Pulmonary artery endothelial cell (primary cell): Measurements from ENCODE around the gene CHKA. TPM values are rescaled to one million over a fixed set of nuclear protein-coding genes. Genes with fewer than 3 reads are reported as not detected.

ENCODE experiments used
- DNase-seq: peaks from one replicate; pipeline ENCODE4 v3.0.0-alpha.2; 2011; ENCODE audit warnings: low read depth, low spot score
- total RNA-seq: library from RNA; depleted of rRNA; stranded (reverse); fragments of >200 nt; gene quantifications from 2 replicates; pipeline ENCODE4 v1.2.3, GENCODE V29; 2014

Gene CHKA
- total RNA-seq, 1 donor from 2014 or later = 9.8 TPM

DNA sequence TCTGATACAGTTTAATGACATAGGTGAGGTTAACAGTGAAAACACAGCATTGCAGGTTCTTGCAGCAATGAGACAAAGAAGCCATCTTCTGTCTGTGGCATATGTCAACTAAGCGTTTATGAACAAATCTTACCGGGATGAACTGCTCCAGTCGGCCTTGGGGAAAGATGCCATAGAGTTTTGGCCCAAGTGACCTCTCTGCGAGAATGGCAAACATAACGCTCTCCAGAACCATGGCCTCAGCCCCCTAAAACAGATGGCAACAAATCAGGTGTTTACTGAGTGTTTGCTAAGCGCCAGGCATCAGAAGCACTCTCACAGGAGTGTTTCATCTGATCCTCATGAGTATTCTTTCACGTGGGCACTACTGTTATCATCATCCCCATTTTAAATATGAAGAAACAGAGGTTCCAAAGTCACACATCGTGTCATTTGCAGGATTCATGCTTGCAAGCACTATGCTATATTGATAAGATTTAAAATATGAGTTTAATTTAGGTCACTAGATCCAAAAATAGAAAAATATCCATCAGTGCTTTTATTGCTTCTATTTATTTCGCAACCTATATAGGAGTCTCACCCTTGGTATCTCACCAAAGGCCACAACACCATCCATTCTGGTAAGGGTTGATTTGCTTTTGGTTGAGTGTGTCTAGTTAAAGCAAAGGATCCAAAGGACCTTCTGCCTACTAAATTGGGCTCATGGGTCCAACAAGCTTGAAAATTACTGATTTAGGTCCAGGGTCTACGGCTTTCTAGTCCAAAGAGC, 46.4 kb downstream of the CHKA start:
- DNase-seq = no peak

DNA sequence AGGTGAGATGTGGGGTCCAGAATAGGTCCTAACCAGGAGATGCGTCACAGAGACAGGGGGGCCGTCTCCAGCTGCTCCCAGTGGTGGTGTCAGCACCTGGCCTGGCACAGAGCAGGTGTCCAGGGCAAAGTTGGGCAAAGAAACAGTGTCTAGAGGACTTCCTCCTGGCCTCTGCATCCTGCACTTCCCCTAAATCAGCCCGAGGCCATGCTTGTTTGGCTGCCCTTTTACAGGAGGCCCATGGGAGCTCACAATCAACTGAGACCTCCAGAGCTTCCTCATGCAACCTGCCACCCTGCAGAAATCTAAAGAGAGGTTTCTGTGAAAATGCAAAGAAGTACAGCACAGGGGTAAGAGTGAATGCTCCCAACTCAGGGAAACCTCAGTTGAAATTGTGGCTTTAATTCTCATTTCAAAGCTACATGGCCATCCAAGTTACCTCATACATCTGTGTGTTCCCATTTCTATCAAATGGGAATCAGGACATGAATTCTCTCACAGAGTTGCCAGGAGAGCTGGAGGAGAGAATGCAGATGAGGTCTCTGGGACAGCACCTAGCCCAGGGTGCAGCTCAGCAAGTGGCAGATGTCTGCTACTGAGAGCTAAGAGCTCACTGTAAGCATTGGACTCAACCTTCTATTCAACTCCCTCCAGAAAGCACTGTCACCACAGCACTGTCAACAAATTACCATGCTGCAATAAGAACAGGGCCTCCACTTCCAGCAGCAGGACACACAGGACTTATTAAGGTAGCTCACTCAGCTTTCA, 49.7 kb downstream of the CHKA start:
- no peak for DNase-seq

DNA sequence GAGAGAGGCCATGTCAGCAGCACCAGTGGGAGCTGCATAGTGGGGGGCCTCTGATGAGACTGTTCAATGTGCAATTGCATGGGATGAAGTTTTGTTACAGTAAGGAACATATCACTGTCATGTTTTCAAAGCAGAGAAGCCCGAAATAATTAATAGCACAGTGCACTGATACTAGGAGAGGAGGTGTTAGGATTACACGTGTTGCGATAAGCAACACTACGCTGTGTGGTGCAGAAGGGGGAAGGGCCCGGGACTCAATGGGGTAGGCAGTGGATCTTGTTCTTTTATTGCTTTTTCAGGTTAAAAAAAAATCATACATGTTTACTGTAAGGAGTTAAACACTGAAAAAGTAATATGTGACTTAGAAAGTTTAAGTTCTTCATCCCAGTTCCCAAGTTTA, 53.2 kb downstream of the CHKA start:
- DNase-seq = no peak

DNA sequence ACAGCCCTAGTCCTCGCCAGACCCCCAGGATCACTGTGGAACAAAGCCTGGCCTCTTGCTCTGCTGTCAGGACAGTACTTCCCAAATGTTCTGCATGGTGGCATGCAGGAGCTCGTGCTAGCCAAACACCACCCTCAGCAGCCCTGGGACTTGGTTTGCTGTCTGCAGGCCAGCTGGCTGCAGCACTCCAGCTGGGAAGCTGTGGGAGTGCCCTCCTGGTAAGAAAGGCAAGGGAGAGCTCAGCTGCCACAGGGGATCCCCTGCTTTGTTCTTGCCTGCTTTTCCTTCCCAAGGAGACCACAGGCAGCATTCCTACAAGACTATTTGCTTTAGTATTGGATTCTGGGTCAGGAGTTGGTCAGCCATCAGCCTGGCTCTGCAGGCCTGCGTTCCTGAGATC, 54.4 kb downstream of the CHKA start:
- no peak for DNase-seq

DNA sequence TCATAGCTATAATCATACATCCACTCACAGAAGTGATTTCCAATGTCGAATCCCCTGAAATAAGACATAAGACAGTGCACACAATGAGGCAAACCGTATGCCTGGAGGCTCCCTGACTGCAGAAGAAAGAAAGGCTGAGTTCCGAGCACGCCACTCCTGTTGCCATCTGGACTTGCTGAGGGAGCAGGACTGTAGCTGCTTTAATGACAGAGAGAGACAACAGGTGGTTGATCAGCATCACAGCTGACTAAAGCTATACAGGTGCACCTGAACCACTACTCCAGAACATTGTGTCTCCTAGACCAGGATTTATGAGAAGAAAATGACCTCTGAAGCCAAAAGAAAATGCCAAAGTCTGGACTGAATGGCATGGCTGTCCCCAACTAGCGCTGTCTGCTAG, 55.3 kb downstream of the CHKA start:
- DNase-seq = no peak

DNA sequence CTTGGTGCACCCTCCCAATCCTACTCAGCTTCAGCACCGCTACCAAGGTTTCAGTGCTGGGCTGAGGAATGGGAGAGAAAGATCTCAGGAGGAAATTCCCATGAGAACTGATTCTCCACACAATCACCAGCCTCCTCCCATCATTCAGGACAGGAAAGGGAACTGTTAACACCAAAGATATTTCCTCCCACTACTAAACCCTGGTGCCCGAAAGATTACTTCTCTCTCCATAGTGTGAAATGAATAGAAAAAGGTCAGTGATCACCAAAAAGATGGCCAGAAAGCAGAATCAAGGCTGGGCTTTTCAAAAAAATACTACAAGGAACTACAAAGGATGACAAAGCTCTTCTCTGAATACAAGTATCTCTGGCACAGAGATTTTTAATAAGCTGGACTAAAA, 56.3 kb downstream of the CHKA start:
- DNase-seq = no peak

DNA sequence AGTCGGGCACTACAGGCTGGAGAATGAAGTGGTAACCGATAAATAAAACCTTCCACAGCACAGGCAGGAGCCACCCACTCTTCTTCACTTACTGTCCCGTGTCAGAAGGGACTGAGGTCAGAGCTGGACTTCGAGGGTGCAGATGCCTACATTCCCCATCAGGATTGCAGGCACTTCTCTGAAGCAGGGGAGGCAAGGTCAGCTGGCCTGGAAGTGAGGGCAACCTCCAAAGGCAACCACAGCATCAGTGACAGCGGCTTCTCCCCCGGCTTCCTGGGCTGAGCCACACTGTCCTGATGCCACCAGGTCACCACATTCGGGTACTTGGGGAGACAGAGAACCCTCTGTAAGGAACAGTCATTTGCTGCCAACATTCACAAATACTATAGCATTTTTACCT, 59.7 kb downstream of the CHKA start:
- DNase-seq = no peak

DNA sequence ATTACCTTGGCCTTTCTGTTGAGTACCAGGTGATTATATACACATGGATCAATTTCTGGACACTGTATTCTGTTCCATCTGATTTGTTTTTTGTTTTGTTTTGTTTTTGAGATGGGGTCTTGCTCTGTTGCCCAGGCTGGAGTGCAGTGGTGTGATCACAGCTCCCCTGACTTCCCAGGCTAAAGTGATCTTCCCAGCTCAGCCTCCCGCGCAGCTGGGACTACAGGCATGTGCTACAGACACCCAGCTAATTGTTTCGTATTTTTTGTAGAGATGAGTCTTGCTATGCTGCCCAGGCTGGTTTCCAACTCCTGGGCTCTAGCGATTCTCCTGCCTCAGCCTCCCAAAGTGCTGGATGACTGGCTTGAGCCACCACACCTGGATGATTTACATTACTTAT, 63.4 kb downstream of the CHKA start:
- DNase-seq = no peak

DNA sequence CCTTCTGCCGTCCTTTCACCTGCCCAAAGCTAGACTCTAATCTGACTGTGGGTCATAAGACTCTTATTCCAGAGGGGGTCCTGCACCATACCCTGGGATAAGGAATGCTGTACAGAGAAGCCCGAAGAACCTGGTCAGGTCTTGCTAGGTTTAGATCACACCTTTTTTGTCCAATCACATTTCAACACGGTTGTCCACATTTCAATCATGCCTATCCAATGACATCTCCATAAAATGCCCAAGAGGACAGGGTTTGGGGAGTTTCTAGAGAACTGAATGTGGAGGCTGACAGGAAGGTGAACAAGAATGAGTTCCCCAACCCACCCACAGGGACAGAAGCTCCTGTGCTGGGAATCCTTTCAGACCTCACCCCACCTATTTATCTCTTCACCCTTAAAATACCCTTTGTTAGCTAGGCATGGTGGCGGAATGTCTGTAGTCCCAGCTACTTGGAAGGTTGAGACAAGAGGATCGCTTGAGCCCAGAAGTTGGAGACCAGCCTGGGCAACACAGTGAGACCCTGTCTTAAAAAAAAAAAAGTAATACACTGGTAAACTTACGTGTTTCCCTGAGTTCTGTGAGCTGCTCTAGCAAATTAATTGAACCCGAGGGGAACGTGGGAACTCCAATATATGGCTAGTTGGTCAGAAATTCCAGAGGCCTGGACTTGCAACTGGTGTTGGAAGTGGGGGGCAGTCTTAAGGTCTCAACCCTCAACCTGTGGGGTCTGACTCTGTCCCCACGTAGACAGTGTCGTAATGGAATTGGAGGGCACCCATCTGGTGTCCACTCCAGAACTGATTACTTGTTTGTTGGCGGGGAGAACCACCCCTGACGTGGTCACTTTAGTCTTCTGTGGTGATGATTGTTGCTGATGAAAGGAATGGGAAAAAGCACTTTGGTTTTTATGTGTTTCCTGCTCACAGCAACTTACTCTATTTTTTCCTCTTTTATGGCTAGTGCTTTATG, 64.6 kb downstream of the CHKA start:
- DNase-seq = no peak

DNA sequence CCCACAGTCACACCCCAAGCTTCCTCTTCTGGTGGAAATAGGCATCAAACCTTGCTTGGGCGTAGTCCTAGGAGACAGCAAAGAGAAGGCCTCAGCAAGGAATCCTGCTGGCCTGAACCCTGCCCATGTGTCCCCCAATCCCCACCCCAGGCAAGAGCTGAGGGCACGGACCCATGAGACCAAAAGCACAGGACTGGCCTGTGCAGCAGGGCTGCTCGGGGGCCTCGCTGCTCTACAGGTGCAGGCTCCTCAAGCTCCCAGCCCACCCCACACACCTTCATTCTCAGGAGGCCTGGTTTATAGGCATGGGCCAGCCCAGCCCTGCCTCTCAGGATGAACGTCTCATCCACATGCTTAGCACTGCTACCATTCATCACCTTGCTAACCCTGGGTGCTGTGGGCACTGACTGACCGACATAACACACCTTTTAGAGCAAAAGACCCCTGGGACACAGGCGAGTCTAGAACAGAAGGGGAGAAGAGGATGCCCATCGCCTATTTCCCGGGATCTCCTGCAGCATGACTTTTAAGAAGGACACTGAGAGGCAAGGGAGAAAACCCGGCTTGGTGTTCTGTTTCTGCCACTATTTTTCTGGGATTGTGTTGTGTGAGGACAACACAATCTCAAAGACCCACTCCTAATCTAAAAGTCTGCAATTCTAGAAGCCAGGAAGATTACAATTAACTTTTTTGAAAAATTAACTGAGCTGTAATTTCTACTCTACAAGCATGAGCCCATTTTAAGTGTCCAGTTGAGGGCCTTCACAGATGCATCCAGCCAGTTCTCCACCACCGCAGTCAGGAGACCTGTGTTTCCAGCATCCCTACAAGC, 67.0 kb downstream of the CHKA start:
- no peak for DNase-seq

DNA sequence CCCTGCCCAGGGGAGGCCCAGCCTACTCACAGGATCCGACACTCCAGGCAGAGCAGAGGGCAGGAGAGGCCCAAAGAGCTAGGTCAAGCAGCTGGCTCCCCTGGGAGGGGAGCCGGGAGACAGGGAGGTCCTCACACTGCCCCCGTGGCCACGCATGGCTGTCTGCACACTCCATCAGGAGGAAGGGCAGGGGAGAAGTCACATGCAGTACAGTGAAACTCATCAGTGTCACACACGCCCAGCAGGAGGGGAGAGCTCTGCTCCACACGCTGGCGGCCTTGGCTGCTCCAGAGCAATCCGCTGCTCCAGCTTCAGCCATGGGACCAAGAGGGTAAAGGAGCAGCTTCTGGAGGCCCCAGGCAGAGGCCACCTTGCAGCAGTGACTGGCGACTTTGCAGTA, 68.1 kb downstream of the CHKA start:
- DNase-seq = no peak

DNA sequence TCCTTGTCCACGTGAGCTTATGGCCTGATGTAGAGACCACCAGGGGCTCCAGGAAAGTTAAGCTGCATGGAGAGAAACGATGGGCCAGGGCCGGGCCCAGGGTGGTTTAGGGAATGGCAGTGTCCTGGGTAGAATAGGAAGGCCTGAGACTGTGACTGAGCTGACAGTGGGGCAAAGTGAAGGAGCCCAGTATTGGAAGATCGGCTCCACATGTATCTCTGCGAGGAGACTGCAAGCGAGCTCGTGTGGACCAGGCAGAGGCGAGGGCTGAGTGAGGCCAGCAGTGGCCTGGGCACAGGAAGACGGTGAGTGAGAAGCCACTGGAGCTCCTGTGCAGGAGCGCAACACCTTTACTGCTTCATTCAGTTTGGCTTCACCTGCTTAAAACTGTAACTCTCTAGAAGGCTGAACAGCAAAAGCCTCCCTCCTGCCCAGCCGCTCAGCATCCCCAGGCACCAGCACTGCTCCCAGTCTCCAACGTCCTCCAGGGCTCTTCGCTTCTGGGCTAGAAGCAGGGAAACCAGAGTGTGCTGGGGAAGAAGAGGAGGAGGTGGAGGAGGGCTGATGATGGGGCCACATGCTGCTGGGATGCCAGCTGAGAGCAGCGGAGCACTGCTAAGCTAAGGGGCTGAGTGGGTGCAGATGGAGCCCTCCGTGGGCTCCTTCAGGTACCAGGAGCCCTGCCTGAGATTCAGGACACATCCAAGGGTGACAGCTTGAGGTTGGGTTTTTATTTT, 68.9 kb downstream of the CHKA start:
- DNase-seq = no peak

DNA sequence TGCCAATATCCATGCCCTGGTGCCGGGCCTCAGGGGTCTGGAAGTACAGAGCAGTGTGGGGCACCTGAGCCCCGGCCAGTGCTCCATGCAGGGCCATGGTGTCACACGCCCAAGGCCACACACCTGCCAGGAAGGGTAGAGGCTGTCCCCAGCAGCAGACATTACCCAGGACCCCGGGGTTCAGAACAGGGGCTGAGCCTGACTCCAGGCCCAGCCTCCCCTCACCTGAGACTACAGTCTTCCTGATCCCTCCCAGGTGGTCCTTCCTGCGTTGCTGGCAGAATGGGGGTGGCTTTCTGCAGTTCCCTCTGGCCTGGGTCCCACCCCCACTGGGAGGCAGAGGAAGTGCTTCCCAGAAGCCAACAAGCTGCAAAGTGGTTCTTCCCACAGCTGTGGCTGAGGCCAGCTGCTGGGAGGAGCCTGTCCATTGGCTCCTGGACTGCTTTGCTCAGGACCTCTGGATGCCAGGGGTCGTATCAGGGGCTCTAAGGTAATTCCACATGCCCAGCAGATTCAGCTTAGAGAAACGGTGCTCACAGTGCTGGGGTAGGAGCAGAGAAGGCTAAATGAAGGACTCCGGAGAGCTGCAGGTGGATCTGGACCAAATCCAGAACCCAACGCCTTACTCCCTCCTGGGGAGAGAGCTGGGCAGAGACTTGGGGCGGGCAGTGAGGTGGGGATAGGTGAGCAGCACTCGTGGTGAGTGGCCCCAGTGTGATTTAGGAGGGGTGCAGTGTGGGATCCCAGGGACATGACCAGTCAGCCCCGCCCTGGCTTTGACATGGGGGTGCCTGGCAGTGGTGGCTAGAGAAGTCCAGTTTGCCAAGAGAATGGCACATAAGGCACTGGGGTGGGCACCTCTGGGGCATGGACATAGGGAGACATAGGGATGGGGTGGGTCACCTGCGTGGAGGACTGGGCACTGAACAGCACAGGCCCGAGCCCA, 69.7 kb downstream of the CHKA start:
- DNase-seq = no peak

DNA sequence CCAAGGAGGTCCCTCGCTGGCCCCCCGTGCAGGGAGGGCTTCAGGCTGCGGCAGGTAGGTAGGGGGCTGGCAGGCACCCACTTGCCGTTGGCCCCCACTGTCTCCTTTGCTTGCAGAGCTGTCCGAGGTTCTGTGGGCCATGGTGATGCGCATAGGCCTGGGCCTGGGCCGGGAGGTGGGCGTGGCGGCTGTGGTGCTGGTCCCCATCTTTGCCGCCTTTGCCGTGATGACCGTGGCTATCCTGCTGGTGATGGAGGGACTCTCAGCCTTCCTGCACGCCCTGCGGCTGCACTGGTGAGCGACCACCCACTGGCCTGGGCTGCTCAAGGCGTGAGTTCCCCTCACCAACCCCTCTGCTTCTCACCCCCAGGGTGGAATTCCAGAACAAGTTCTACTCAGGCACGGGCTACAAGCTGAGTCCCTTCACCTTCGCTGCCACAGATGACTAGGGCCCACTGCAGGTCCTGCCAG, 70.8 kb downstream of the CHKA start:
- DNase-seq = no peak

DNA sequence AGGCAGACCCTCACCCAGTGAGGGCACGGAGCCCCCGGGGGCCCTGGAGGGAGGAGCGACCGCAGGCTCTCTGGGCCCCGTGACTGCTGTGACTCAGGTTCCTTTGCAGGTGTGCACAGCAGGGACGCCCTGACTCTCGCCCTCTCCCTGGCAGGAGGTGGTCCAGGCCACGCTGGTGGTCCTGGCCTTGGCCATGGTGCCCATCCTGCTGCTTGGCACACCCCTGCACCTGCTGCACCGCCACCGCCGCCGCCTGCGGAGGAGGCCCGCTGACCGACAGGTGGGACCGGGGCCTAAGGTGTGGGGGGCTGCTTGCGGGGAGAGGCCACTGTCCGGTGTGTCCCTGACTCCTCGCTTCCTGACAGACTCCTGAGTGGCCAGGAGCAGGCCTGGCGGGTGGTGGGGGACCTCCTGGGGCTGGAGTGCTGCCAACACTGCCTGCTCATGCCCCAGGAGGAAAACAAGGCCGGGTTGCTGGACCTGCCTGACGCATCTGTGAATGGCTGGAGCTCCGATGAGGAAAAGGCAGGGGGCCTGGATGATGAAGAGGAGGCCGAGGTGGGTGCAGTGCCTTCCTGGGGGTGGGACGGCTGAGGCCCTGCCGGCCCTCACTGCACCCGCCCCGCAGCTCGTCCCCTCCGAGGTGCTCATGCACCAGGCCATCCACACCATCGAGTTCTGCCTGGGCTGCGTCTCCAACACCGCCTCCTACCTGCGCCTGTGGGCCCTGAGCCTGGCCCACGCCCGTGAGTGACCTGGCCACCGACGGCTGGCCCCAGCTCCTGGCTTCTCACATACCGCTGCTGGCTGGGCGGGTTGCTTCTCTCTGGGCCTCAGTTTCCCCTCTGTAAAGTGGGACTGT, 71.4 kb downstream of the CHKA start:
- no peak for DNase-seq

DNA sequence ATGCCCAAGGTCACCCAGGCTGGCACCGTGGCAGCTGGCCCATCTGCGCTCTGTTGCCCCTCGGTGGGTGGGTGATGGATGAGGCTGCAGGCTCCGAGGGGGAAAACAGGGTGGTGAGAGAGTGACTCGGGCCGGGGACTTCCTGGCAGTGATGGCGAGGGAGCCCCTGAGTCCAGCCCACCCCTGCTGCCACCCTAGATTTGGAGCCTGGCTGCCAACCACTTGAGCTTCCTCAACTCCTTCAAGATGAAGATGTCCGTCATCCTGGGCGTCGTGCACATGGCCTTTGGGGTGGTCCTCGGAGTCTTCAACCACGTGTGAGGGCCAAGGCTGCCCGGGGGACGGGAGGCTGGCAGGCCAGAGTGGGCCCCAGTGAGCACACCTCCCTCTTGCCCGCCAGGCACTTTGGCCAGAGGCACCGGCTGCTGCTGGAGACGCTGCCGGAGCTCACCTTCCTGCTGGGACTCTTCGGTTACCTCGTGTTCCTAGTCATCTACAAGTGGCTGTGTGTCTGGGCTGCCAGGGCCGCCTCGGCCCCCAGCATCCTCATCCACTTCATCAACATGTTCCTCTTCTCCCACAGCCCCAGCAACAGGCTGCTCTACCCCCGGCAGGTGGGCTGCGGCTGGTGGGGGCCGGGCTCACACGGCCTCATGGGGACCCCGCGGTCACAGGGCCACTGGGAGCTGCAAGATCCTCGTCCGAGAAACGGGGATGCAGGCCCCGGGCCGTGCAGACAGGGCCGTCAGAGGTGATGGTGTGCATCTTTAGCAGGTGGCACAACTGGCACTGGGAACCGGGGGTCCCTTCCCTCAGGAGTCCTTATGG, 72.3 kb downstream of the CHKA start:
- DNase-seq = no peak
